OCI-M2 (cell line): ENCODE data around the gene MRTFB.

Source experiments
- DNase-seq: peaks from one replicate; lab custom pipeline; 2025; ENCODE audit not compliant: unreplicated experiment; lab: John Stamatoyannopoulos, UW

The MRTFB gene

DNA sequence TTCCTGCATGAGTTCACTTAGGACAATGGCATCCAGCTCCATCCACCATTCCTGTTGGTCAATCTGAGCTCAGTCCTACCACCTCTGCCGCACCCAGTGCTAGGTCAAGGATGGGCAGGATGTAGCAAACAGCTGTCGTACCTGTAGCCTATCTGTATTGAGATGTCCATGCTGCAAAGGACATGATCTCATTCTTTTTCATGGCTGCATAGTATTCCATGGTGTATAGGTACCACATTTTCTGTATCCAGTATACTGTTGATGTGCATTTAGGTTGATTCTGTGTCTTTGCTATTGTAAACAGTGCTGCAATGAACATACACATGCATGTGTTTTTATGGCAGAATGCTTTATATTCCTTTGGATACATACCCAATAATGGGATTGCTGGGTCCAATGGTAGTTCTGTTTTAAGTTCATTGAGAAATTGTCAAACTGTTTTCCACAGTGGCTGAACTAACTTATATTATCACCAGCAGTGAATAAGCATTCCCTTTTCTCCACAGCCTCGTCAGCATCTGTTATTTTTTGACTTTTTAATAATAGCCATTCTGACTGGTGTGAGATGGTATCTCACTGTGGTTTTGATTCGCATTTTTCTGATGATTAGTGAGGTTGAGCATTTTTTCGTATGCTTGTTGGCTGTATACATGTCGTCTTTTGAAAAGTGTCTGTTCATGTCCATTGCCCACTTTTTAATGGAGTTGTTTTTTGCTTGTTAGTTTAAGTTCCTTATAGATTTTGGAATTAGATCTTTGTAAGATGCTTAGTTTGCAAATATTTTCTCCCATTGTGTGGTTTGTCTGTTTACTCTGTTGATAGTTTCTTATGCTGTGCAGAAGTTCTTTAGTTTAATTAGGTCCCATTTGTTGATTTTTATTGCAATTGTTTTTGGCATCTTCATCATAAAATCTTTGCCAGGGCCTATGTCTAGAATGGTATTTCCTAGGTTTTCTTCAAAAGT lies 7.2 kb upstream of the MRTFB start:
- no peak for DNase-seq

GRCh38 chr16:14069818-14070217 lies 1.3 kb upstream of the MRTFB start:
- no peak for DNase-seq

DNA sequence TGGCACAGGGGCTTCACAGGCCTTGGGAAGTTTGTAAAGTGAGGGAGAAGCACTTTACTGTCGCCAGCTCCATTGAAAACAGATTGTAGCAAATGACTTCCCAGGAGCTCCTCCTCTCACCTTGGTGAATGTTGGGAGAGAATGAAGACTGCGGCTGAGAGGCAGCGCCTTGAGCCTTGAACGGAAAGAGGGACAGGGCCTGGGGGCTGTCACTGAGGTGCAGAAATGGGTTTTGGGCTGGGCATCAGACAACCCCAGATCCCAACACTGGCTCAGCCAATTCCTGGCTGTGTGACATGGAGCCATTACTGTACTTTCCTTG lies 603 bp upstream of the MRTFB start:
- DNase-seq: no peak

DNA sequence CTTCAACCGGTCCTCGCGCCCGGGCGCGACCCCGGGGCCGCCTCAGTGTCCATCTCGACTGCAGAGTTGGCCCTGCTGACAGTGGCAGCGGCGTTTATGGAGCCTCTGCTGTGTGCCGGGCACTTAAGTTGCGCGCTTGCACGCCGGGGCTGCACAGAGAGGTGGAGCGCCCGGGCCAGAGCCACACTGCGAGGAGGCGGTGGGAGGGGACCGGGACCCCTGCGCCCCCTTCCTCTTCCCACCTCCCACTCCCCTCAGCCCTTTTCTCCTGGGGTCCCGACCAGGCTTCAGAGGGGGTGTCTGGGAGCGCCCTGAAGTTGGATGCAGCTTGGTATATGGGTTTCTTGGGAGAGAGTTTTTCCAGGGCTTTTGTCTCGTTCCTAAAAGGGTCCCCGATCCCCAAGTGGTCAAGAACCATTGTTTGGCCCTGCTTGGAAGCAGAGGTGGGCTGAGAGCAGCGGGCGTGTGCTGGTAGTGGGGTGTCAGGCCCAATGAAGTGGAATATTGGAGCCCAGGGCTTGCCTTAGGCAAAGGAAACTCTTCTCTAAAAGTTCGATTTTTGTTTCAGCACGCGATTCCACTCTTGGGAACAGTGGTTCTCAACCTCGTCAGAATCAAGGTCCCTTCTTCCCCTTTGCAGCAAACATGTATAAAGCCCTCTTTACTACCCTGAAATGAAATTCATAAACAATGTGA lies 605 bp downstream of the MRTFB start:
- DNase-seq: no peak

GRCh38 chr16:14072360-14072759 lies 1.2 kb downstream of the MRTFB start:
- DNase-seq: no peak

GRCh38 chr16:14074544-14074943 lies 3.4 kb downstream of the MRTFB start:
- DNase-seq: no peak

- no peak for DNase-seq
Observed at GRCh38 chr16:14077918-14078317, 6.8 kb downstream of the MRTFB start.

- no peak for DNase-seq
Observed at GRCh38 chr16:14086477-14086876, 15.4 kb downstream of the MRTFB start.

GRCh38 chr16:14087181-14087580 lies 16.1 kb downstream of the MRTFB start:
- DNase-seq: no peak

- no peak for DNase-seq
Observed at GRCh38 chr16:14087590-14088154, 16.6 kb downstream of the MRTFB start.

DNA sequence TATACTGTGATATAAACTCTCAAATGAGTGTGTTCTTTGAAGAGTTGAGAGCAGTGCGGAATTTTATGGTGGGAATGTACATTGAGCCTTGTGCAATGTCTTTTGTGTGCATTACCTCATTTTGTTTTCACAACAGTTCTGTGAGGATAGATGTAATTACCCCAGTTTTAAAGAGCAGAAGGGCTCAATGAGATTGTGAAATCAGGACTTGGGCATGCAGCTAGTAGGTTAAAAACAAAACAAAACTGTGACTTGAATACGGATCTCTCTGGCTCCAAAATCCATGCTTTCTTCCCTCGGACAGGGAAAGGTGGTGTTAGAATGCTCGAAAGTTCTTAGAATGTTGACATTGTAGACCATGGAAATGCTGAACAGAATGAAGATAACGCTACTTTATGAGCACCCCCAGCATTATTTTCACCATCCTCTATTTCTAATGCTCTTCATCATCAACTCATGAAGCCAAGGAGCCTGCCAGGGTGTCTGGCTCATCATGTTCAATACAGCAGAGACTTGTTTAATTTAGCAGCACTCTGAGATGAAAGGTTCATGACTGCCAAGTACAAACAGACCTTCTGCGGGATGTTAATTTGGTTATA lies 17.1 kb downstream of the MRTFB start:
- DNase-seq: no peak

- no peak for DNase-seq
Observed at GRCh38 chr16:14089283-14089823, 18.2 kb downstream of the MRTFB start.

DNA sequence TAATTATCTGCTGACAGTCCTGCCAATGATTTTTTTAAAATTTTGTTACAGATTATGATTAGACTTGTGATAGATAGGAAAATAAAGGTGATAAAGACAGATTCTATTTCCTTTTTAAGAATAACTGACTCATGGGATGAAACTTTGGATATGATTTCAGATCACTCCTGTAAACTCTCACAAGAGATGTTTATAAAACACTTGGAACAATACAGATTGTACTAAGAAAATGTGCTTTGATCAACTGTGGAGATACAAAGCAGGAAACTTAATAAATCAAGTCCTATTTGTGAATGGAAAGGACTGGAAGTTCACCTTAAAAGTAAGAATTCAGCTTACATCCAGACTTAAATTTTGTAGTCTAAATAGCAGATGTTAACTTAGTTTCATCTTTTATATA lies 21.4 kb downstream of the MRTFB start:
- no peak for DNase-seq

- no peak for DNase-seq
Observed at GRCh38 chr16:14095883-14096551, 24.9 kb downstream of the MRTFB start.

GRCh38 chr16:14097182-14097959 lies 26.3 kb downstream of the MRTFB start:
- no peak for DNase-seq

- DNase-seq: no peak
Observed at GRCh38 chr16:14098081-14098480, 27.0 kb downstream of the MRTFB start.

- DNase-seq: no peak
Observed at GRCh38 chr16:14100825-14101224, 29.7 kb downstream of the MRTFB start.

- DNase-seq: no peak
Observed at GRCh38 chr16:14101415-14101814, 30.3 kb downstream of the MRTFB start.

GRCh38 chr16:14102925-14103720 lies 32.0 kb downstream of the MRTFB start:
- DNase-seq: no peak
